HG02938 (cell line): ENCODE measurements around the gene LRRC36.

Experiments
- ATAC-seq: cut with Tn5 transposase; IDR thresholded peaks from one replicate; pipeline ENCODE4 v1.9.1; 2021; ENCODE audit warnings: mild to moderate bottlenecking, moderate library complexity; ENCODE audit not compliant: unreplicated experiment

LRRC36 gene

GRCh38 chr16:67388191-67388590 lies 61.6 kb downstream of the LRRC36 start:
- ATAC-seq: no peak

DNA sequence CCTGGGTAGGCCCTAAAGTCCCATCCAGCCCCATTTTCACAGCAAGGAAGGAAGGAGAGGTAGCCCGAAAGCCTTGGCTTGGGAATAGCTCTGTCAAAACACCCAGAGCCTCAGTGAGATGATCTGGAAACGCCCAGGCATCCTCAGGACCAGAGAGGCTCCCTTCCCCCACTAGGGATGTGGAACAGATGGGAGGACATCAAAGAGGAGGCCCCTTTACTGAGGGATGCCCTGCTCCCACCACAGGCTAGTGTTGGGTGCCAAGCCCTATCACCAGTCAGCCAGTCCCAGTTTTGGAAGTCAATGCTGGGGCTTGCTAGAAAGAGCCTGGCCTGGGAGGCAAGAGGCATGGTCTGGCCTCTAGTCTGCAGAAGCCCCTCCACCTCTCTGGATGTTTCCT lies 62.0 kb downstream of the LRRC36 start:
- no peak for ATAC-seq

GRCh38 chr16:67389911-67390815 lies 63.5 kb downstream of the LRRC36 start:
- ATAC-seq: no peak

- no peak for ATAC-seq
Measured at GRCh38 chr16:67390816-67391423, 64.3 kb downstream of the LRRC36 start.

- ATAC-seq: no peak
Measured at GRCh38 chr16:67391424-67392300, 65.0 kb downstream of the LRRC36 start.

DNA sequence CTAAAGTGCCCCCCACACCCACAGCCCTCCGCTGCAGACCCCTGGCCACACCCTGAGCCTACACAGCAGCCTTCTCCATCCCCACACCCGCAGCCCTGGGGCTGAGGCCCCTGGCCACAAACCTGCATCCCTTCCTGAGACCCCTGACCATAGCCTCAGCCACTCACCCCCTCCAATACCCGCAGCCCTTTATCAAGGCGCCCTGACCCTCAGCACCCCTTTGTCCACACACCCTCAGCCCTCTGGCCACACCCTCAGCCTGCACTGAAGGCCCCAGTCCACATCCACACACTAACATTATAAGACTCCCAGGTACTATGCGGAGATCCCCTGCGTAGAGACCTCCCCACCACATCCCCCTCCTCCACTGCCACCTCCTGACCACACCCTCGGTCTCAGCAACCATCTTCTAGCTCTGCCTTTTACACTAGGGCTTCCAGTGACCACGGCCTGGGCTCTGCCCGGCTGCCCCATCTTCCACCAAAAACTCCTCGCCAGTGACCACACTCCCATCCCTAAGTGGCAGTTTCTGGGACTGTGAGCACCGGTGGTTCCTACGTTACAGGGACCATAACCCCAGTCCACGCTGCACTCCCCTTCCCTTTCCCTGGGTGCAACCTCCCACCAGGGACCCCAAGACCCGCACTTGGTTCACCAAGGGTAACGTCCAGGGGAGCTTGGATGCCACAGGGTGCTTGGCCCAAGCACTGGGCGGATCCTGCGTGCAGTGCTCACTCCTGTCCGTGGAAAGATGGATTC lies 65.9 kb downstream of the LRRC36 start:
- no peak for ATAC-seq

- no peak for ATAC-seq
Measured at GRCh38 chr16:67393111-67393787, 66.6 kb downstream of the LRRC36 start, which contains the start of gene TPPP3. Gene TPPP3 (minus strand): TSS chr16:67393498. CDS start chr16:67391111, 2,387 bp downstream.

DNA sequence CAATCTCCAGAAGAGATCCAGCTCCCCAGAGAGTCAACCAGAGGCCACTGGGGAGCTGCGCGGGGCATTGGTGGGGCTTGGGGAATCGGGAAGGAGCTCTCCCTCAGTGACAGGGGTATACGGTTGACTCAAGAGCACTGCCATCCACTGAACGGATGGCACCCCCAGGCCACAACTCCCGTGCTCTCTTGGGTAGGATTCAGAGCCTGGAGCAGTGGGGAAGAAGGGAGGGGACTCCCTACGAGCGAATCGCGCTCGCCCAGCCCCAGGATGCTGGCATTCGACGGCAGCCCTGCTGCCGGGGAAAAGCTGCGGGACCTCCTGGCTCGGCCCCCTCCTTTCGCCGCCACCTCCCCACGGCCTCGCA lies 67.2 kb downstream of the LRRC36 start:
- ATAC-seq: no peak

GRCh38 chr16:67394155-67395104 lies 67.8 kb downstream of the LRRC36 start:
- no peak for ATAC-seq

- no peak for ATAC-seq
Measured at GRCh38 chr16:67395105-67395457, 68.5 kb downstream of the LRRC36 start.

GRCh38 chr16:67395458-67396158 lies 69.0 kb downstream of the LRRC36 start:
- ATAC-seq: no peak

DNA sequence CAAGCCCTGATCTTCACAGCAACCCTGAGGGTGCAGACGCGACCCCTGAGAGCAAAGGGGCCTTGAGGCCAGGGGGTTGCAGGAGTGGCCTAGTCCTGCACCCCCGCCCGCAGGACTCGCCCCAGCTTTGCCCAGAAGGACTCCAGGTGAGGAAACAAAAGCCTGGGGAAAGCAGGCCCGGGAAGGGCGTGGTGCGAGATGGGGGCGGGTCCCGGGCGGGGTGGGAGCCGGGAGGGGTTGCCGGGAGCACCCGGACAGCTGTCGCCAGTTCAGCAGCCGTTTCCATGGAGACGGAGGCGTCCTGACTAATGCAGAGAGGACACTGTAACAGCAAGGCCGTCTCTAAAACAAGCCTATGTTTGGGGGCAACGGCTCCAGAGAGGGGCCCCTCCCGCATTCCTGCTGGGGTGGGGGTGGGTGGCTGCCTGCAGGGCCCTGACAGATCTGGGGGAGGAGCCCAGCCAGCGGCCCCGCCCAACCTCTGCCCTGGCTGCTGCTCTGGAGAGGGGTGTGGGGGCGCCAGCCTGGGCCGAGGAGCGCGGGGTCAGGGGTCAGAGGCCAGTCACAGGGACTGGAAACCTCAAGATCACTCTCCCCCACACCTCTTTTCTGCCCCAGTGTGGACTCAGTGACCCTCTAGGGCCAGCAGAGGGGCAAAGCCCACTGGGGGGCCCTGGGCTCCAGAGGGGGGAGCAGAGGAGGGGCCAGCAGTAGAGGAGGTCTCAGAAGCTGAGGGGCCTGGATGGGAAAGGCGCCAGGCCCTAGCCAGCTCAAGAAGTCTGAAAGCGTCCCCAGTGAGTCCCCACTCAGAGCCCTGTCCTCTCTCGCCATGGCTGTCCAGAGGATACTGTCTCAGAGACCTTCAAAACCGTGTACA lies 69.8 kb downstream of the LRRC36 start:
- ATAC-seq: no peak

GRCh38 chr16:67397036-67397801 lies 70.6 kb downstream of the LRRC36 start:
- ATAC-seq: no peak

GRCh38 chr16:67397812-67398545 lies 71.4 kb downstream of the LRRC36 start:
- ATAC-seq: no peak

DNA sequence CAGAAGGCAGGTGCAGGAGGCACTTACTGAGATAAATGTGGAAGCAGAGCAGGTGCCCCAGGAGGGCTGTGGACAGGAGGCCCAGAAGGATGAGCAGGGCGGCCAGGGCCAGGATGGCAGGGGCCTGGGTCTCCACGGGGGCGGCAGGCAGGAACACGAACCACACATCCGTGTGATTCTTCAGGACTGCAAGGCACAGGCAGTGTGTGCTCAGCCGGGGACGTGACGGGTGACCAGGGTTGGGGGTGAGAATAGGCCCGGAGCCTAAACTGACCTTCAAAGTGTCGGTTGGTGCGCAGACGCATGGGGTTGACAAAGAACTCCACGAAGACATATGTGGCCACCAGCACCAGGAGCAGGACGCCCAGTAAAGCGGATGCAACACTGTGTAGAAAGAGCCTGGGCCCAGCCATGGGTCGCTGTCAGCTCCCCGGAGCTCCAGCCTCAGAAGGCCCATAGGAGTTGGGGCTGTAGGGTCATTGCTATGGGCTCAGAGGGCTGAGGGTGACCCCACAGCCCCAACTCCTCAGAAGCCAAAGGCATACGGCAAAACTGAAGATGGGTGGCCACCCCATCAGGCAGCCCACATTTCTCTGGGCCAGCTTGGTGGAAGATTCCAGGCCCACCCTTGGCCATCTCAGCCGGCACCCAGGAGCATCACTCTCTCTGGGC lies 72.1 kb downstream of the LRRC36 start:
- no peak for ATAC-seq
